HCT116 (cell line): ENCODE measurements around the gene DNAJC4. TPM values are rescaled to one million over a fixed set of nuclear protein-coding genes. Genes with fewer than 3 reads are reported as not detected.

Experiments
- ATAC-seq: fragments of 200-7000 bp; cut with Tn5 transposase; 2 replicates; pipeline ENCODE4 v1.9.1; 2020; ENCODE audit warnings: mild to moderate bottlenecking, moderate library complexity
- BruUV-seq: library from RNA; stranded (reverse); fragments of 400-500 nt; replicated peaks from 2 replicates; lab custom pipeline; 2021; lab: Mats Ljungman, UMichigan
- CTCF ChIA-PET: fragments of 300-600 bp; sonication (Branson Sonifier 250); formaldehyde crosslinking; loops from one replicate; lab custom pipeline; 2021; ENCODE audit warnings: antibody characterized with exemption; lab: Charles Lee
- POLR2A ChIA-PET: fragments of 300-600, 350-600 bp; sonication (Branson Sonifier 250); formaldehyde crosslinking; loops from one replicate; lab custom pipeline; 2021; ENCODE audit warnings: antibody characterized with exemption; lab: Charles Lee
- RAD21 ChIA-PET, 2 experiments: fragments of 300-600 bp; sonication (Branson Sonifier 250); formaldehyde crosslinking; loops; one replicate each; lab custom pipeline; 2023; ENCODE audit warnings: low total read pairs in 2 of 2; ENCODE audit not compliant: uncharacterized antibody in 2 of 2, unreplicated experiment in 2 of 2, low non-redundant PET in 1 of 2; lab: Charles Lee
- DNase-seq: peaks from one replicate; pipeline ENCODE4 v3.0.0-alpha.2; 2010; ENCODE audit warnings: low read depth, low spot score
- H2AFZ ChIP-seq: fragments of 200-600 bp; shearing (Covaris generic), sonication (generic); 2 replicates; pipeline ENCODE4 v1.6.1; 2017; ENCODE audit warnings: low read depth, mixed run types, mixed read lengths, antibody characterized with exemption, low read length; ENCODE audit not compliant: poor library complexity, severe bottlenecking
- H3K27ac ChIP-seq: 2 replicates; pipeline ENCODE4 v1.5.1; 2012; ENCODE audit warnings: low read depth, low read length
- H3K27me3 ChIP-seq: fragments of 200-600 bp; sonication (generic); 2 replicates; pipeline ENCODE4 v1.6.1; 2016; ENCODE audit warnings: mixed run types, low read length, mixed read lengths; ENCODE audit not compliant: insufficient read depth
- H3K36me3 ChIP-seq, 2 experiments: fragments of 200-500 bp in 1 of 2; fragments of 200-600 bp in 1 of 2; sonication (Bioruptor generic) in 1 of 2; sonication (generic) in 1 of 2; 2 replicates each; pipeline versions ENCODE4 v1.5.1 to v1.6.1; 2014 to 2016; ENCODE audit warnings: low read length in 2 of 2, inconsistent platforms in 1 of 2, mixed read lengths in 1 of 2, mixed run types in 1 of 2; ENCODE audit not compliant: insufficient read depth in 2 of 2, control insufficient read depth in 1 of 2
- H3K4me1 ChIP-seq, 2 experiments: fragments of 200-600 bp in 1 of 2; sonication (generic) in 1 of 2; 2 replicates each; pipeline versions ENCODE4 v1.5.1 to v1.6.1; 2012 to 2017; ENCODE audit warnings: low read length in 2 of 2, inconsistent platforms in 1 of 2, mild to moderate bottlenecking in 1 of 2, mixed read lengths in 1 of 2, mixed run types in 1 of 2, moderate library complexity in 1 of 2; ENCODE audit not compliant: insufficient read depth in 2 of 2, control insufficient read depth in 1 of 2
- H3K4me2 ChIP-seq: fragments of 200-600 bp; sonication (generic); 2 replicates; pipeline ENCODE4 v1.6.1; 2017; ENCODE audit warnings: mixed run types, low read length, mixed read lengths
- H3K4me3 ChIP-seq, 2 experiments: fragments of 200-600 bp in 1 of 2; sonication (generic) in 1 of 2; replicated peaks in 1 of 2; 2 replicates each; pipeline ENCODE4 v1.5.1; 2011 to 2016; ENCODE audit warnings: low read length in 2 of 2, control low read depth in 1 of 2, low read depth in 1 of 2, mild to moderate bottlenecking in 1 of 2, mixed read lengths in 1 of 2, mixed run types in 1 of 2
- H3K79me2 ChIP-seq: fragments of 200-600 bp; sonication (generic); 2 replicates; pipeline ENCODE4 v1.6.1; 2017; ENCODE audit warnings: mild to moderate bottlenecking, mixed run types, low read length, moderate library complexity, mixed read lengths; ENCODE audit not compliant: insufficient read depth
- H3K9ac ChIP-seq: fragments of 200-600 bp; sonication (generic); 2 replicates; pipeline ENCODE4 v1.6.1; 2016; ENCODE audit warnings: low read length, mixed read lengths
- H3K9me2 ChIP-seq: fragments of 200-600 bp; sonication (generic), shearing (Covaris generic); 2 replicates; pipeline ENCODE4 v1.6.1; 2017; ENCODE audit warnings: mixed run types, mild to moderate bottlenecking, moderate library complexity; ENCODE audit not compliant: insufficient read depth
- H3K9me3 ChIP-seq, 2 experiments: fragments of 200-500 bp in 1 of 2; fragments of 200-600 bp in 1 of 2; sonication (Bioruptor generic) in 1 of 2; sonication (generic) in 1 of 2; 2 replicates each; pipeline ENCODE4 v1.6.1; 2014 to 2017; ENCODE audit warnings: low read length in 2 of 2, mixed read lengths in 2 of 2, inconsistent platforms in 1 of 2, low read depth in 1 of 2, mild to moderate bottlenecking in 1 of 2, mixed run types in 1 of 2, moderate library complexity in 1 of 2; ENCODE audit not compliant: control insufficient read depth in 1 of 2, insufficient read depth in 1 of 2
- H4K20me1 ChIP-seq: fragments of 200-600 bp; sonication (generic), shearing (Covaris generic); 2 replicates; pipeline ENCODE4 v1.6.1; 2017; ENCODE audit warnings: mixed run types, mild to moderate bottlenecking, moderate library complexity; ENCODE audit not compliant: insufficient read depth
- CBX3 ChIP-seq: IDR thresholded peaks from 2 replicates; pipeline ENCODE4 v1.6.1; 2012; ENCODE audit warnings: low read depth
- CTCF ChIP-seq, 3 experiments: fragments of 200-600 bp in 1 of 3; sonication (generic) in 1 of 3; IDR thresholded peaks in 2 of 3; conservative IDR thresholded peaks in 1 of 3; 2 replicates each; pipeline ENCODE4 v1.5.1; 2012 to 2017; ENCODE audit warnings: low read depth in 2 of 3, low read length in 2 of 3, antibody characterized with exemption in 1 of 3, borderline replicate concordance in 1 of 3, control low read depth in 1 of 3, mild to moderate bottlenecking in 1 of 3, mixed read lengths in 1 of 3, mixed run types in 1 of 3, moderate library complexity in 1 of 3; ENCODE audit not compliant: insufficient read depth in 1 of 3
- EGR1 ChIP-seq: IDR thresholded peaks from 2 replicates; pipeline ENCODE4 v1.6.1; 2012; ENCODE audit warnings: low read depth
- ELF1 ChIP-seq: IDR thresholded peaks from 2 replicates; pipeline ENCODE4 v1.6.1; 2012; ENCODE audit warnings: low read depth, borderline replicate concordance
- EZH2 ChIP-seq: fragments of 200-600 bp; sonication (generic); IDR thresholded peaks from 2 replicates; pipeline ENCODE4 v1.6.1; 2017; ENCODE audit warnings: antibody characterized with exemption, mixed run types
- EZH2phosphoT487 ChIP-seq: fragments of 200-600 bp; IDR thresholded peaks from 2 replicates; pipeline ENCODE4 v1.6.1; 2018; ENCODE audit warnings: antibody characterized with exemption, borderline replicate concordance
- JUND ChIP-seq: IDR thresholded peaks from 2 replicates; pipeline ENCODE4 v1.6.1; 2012
- MAX ChIP-seq: IDR thresholded peaks from 2 replicates; pipeline ENCODE4 v1.6.1; 2012
- POLR2A ChIP-seq: IDR thresholded peaks from 2 replicates; pipeline ENCODE4 v1.7.0; 2011; ENCODE audit warnings: borderline replicate concordance; ENCODE audit not compliant: insufficient read depth, insufficient read length; ENCODE audit errors: extremely low read depth
- POLR2AphosphoS5 ChIP-seq: IDR thresholded peaks from 2 replicates; pipeline ENCODE4 v1.6.1; 2011; ENCODE audit warnings: mild to moderate bottlenecking, low read depth, low read length, moderate library complexity
- REST ChIP-seq: IDR thresholded peaks from 2 replicates; pipeline ENCODE4 v1.6.1; 2012; ENCODE audit warnings: low read depth
- SP1 ChIP-seq: IDR thresholded peaks from 2 replicates; pipeline ENCODE4 v1.6.1; 2012; ENCODE audit warnings: low read depth
- TCF7L2 ChIP-seq: IDR thresholded peaks from 2 replicates; pipeline ENCODE4 v1.7.0; 2011; ENCODE audit warnings: borderline replicate concordance, inconsistent platforms; ENCODE audit not compliant: insufficient read depth, insufficient read length; ENCODE audit errors: extremely low read depth
- YY1 ChIP-seq: IDR thresholded peaks from 2 replicates; pipeline ENCODE4 v1.6.1; 2011; ENCODE audit warnings: low read length, low read depth, moderate library complexity, mild to moderate bottlenecking; ENCODE audit not compliant: insufficient replicate concordance; ENCODE audit errors: extremely low read depth
- ZBTB33 ChIP-seq: IDR thresholded peaks from 2 replicates; pipeline ENCODE4 v1.6.1; 2011; ENCODE audit warnings: mild to moderate bottlenecking, low read length, moderate library complexity; ENCODE audit not compliant: insufficient replicate concordance; ENCODE audit errors: extremely low read depth
- ZFX ChIP-seq: fragments of 450-650 bp; IDR thresholded peaks from 2 replicates; pipeline ENCODE4 v1.6.1; 2017
- intact Hi-C: fragments of 100-400 bp; cut with micrococcal nuclease; formaldehyde crosslinking; loops from 2 replicates; pipeline ENCODE4 v1.10.0; 2022
- total RNA-seq: library from RNA; stranded (reverse); gene quantifications from one replicate; pipeline ENCODE4 v1.2.1, GENCODE V29; 2021; ENCODE audit not compliant: unreplicated experiment

Gene DNAJC4
- total RNA-seq, 1 experiment from 2014 or later = 25.8 TPM

GRCh38 chr11:64185175-64185692, 45.1 kb upstream of the DNAJC4 start:
- Histone ChIP-seq H4K20me1 (peaks cover 12% of the 10 kb centered on the region), H3K4me1 (peaks cover 27 to 52% of the 10 kb centered on the region in 2 experiments), H3K36me3 (peaks cover 3 to 15% of the 10 kb centered on the region in 2 experiments; a peak in 3 of 4 replicates), H3K9me3 (no peaks in the 10 kb centered on the region), H3K79me2 (peaks cover 26% of the 10 kb centered on the region), H3K9ac (peak overlapping the region; percentile 87), H3K27ac (peak overlapping the region; percentile 90), H3K9me2 (no peaks in the 10 kb centered on the region), H3K4me3 (peak overlapping the region; percentile 81 to 88), H3K4me2 (peak overlapping the region; percentile 90), H2AFZ (no peak overlapping the region), H3K27me3 (no peaks in the 10 kb centered on the region)
- CTCF ChIA-PET = interaction anchor here (0.7 to 2.3 kb wide), 6 partner anchors 19 to 171 kb away, joined by 3 to 15 read pairs (median 3); no protein-coding TSS in a partner anchor
- TSS peak; percentile 76 for BruUV-seq
- ATAC-seq (peak; percentile 35), DNase-seq (no peak)
- RAD21 ChIA-PET = interaction anchor here in 1 of 2 experiments (0.6 to 1.0 kb wide), 2 partner anchors 19 to 169 kb away, joined by 3 read pairs; no protein-coding TSS in a partner anchor
- peak; percentile 15 for TF ChIP-seq YY1
- TF ChIP-seq CTCF (IDR thresholded peaks at IDR 0.05 in 2 of 3, conservative IDR thresholded peaks at IDR 0.05 in 1 of 3; ENCODE audit: borderline replicate concordance in 1 of 3, insufficient read depth in 1 of 3, low read depth in 2 of 3, low read length in 2 of 3) = peak in 2 of 3 experiments; percentile 16 to 40; a peak in 2 of 6 replicates
- peak; percentile 98 for TF ChIP-seq POLR2AphosphoS5
- TF ChIP-seq EZH2phosphoT487 = no peak
- no peak for TF ChIP-seq CBX3
- TF ChIP-seq MAX = no peak
- no peak for TF ChIP-seq ZBTB33
- peak; percentile 94 for TF ChIP-seq POLR2A
- TF ChIP-seq EZH2 = no peak
- TF ChIP-seq TCF7L2 = no peak
- TF ChIP-seq ZFX = peak; percentile 90; the same call in 1 of the 2 replicates
- TF ChIP-seq EGR1 = no peak
- no peak for TF ChIP-seq SP1
- TF ChIP-seq ELF1 = no peak
- no peak for TF ChIP-seq REST
- TF ChIP-seq JUND = no peak
- POLR2A ChIA-PET = interaction anchor here (0.6 to 1.8 kb wide), 24 partner anchors 8 to 489 kb away, joined by 3 to 12 read pairs (median 4); partner anchors contain the start of genes ESRRA, PRDX5 and TRMT112
- intact Hi-C loops = loop anchor here (5.0 kb wide), 1 partner anchor 117 kb away; the partner anchor contains the start of gene CATSPERZ
